ENCODE data around the gene SLC51A.

The SLC51A gene

GRCh38 chr3:196210673-196211556, 5.4 kb upstream of the SLC51A start, which contains the start of gene ZDHHC19:
ZDHHC19 (minus strand) TSS chr3:196211400; CDS start chr3:196211315, 85 bp downstream.
- H3K4me3 ChIP-seq (ENCODE audit: low read depth, low read length) = no peak within 1 kb of the TSS
- TF ChIP-seq CTCF (IDR thresholded peaks at IDR 0.05; ENCODE audit: borderline replicate concordance, insufficient read depth, low read depth, low read length) = no peak

- no peak for TF ChIP-seq CTCF (IDR thresholded peaks at IDR 0.05; ENCODE audit: borderline replicate concordance, insufficient read depth, low read depth, low read length)
- H3K4me3 ChIP-seq (ENCODE audit: low read depth, low read length) = no peak overlapping the region
Observed at GRCh38 chr3:196214783-196215441, 1.4 kb upstream of the SLC51A start.

- H3K4me3 ChIP-seq (ENCODE audit: low read depth, low read length) = no peak overlapping the region
- TF ChIP-seq CTCF (IDR thresholded peaks at IDR 0.05; ENCODE audit: borderline replicate concordance, insufficient read depth, low read depth, low read length) = no peak
Observed at GRCh38 chr3:196215493-196216020, 777 bp upstream of the SLC51A start.

- no peak for TF ChIP-seq CTCF (IDR thresholded peaks at IDR 0.05; ENCODE audit: borderline replicate concordance, insufficient read depth, low read depth, low read length)
- no peak overlapping the region for H3K4me3 ChIP-seq (ENCODE audit: low read depth, low read length)
Observed at GRCh38 chr3:196216681-196217211, 412 bp downstream of the SLC51A start.

GRCh38 chr3:196217307-196218154, 1.2 kb downstream of the SLC51A start:
- no peak overlapping the region for H3K4me3 ChIP-seq (ENCODE audit: low read depth, low read length)
- no peak for TF ChIP-seq CTCF (IDR thresholded peaks at IDR 0.05; ENCODE audit: borderline replicate concordance, insufficient read depth, low read depth, low read length)

GRCh38 chr3:196218155-196218712, 1.9 kb downstream of the SLC51A start:
- H3K4me3 ChIP-seq (ENCODE audit: low read depth, low read length) = no peak overlapping the region
- TF ChIP-seq CTCF (IDR thresholded peaks at IDR 0.05; ENCODE audit: borderline replicate concordance, insufficient read depth, low read depth, low read length) = no peak
